NAMALWA (cell line): ENCODE data around the gene ARHGEF11.
"Not testable (repeated sequence)": the region's sequence is repeated elsewhere in the genome, so short reads cannot be mapped to it uniquely, and the experiment has no call there.

Experiments
- DNase-seq: peaks from one replicate; pipeline ENCODE4 v3.0.0-alpha.2; 2015; ENCODE audit warnings: low spot score

Gene ARHGEF11

GRCh38 chr1:156929596-156930238, 115.8 kb downstream of the ARHGEF11 start:
- DNase-seq = no peak

- DNase-seq = no peak
Observed at GRCh38 chr1:156928043-156928602, 117.4 kb downstream of the ARHGEF11 start.

GRCh38 chr1:156927215-156928042, 118.1 kb downstream of the ARHGEF11 start:
- peak; percentile 44 for DNase-seq

DNA sequence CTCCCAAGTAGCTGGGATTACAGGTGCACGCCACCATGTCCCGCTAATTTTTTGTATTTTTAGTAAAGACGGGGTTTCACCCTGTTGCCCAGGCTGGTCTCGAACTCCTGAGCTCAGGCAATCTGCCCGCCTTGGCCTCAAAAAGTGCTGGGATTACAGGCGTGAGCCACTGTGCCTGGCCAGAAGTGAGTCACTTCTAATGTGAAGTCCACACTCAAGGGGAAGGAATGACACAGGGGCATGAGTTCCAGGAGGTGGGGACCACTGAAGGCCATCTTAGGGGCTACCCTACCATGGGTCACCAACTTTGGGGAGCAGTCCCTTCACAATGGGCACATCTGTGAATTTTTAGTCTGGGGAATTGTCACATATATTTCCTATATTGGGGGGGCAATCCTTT, 118.8 kb downstream of the ARHGEF11 start:
- DNase-seq = not testable (repeated sequence)

DNA sequence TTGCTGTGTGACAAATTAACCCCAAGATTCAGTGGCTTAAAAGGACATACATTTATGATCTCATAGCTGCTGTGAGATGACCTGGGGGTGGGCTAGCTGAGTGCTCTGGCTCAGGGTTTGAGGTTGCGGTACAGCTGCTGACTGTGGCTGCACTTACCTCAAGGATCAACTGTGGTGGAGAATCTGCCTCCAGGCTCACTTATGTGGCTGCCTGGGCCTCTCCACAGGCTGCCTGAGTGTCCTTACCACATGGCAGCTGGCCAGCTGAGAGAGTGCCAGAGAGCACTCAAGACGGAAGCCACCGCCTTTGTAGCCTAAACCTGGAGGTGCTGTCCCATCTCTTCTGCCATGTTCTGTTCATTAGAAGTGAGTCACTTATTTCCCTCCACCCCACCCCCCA, 119.4 kb downstream of the ARHGEF11 start:
- no peak for DNase-seq

- no peak for DNase-seq
Observed at GRCh38 chr1:156925154-156926010, 120.2 kb downstream of the ARHGEF11 start.

GRCh38 chr1:156924478-156925153, 120.9 kb downstream of the ARHGEF11 start:
- DNase-seq = no peak

DNA sequence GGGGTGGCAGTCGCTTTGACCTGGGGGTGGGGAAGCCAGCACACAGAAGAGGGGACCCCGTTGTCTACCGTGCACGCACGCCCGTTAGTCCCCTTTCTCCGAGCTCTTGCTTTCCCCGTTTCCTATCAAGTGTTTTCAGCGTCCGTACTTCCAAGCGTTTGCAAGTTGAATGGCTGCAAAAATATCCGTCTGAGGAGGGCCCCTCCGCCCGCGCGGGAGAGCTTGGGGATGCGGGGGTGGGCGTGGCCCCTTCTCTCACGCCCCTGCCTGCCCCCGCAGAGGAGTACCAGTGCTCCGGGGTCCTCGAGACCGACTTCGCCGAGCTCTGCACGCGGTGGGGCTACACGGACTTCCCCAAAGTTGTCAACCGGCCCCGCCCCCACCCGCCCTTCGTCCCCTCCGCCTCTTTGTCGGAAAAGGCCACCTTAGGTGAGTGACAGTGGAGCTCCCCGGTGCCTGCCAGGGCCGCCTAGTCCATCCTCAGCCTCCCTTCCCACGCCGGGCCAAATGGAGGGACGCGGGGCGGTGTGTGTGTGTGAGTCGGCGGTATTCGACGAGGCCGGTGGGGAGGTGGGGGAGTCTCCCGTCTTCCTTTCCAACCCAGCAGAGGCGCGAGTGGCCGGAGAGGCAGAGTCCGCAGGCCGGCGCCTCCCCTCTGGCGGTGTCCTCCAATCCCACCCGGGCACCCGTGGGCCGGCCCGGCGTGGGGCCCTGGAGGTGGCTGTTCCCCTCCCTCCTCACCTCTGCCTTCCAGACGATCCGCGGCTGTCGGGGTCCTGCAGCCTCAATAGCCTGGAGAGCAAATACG, 121.7 kb downstream of the ARHGEF11 start:
- DNase-seq = no peak

DNA sequence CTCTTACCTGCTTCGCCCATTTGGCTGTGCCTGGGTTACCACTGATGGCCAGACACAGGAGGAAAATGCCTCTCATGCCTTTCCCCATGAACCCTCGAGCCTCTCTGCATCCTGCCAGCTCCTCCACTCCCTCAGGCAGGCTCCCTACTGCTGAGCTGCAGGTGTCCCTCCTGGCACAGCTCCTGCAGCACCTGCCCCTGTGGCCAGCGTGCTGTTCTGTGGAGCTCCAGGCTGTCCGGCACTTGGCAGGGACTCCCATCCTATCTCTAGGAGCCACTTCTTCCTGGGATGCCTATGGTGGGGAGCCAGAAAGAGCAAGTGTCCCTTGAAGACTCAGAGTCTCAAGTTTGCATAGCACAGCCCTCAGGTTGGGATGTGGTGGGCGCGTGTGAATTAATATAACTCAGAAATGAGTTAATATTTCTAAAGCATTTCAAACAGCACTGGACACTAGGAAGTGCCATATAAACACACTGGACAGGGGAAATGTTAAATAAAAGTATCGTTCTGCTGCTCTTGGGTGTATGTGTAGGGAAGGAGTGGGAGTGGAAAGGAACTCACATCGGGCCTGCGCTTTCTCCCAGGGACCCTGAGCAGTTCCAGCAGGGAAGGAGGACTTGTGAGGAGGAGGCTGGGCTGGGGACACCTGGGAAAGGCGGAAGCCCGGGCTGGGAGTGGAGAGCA, 122.4 kb downstream of the ARHGEF11 start:
- no peak for DNase-seq

GRCh38 chr1:156921053-156921529, 124.5 kb downstream of the ARHGEF11 start:
- DNase-seq = no peak

GRCh38 chr1:156920233-156921052, 125.1 kb downstream of the ARHGEF11 start, which contains the start of gene LRRC71:
TSS of gene LRRC71 (plus strand) at chr1:156920632. CDS start at chr1:156920804, 172 bp downstream.
- peak; percentile 67 for DNase-seq

DNA sequence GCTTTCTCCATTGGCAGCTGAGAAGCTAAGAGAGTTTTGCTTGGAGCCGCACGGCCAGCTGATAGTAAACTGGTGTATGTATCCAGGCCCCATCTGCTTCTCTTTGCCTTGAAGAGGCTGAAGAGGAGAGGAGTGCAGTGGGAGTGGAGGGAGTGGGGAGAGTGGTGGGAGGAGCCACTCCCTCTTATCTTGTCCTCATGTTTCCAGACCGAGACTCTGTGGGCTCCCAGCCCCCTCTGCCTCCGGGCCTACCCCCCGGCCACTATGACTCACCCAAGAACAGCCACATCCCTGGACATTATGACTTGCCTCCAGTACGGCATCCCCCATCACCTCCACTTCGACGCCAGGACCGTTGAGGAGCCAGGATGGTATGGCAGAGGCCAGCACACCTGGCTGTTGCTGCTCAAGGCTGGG, 131.1 kb downstream of the ARHGEF11 start:
- no peak for DNase-seq

DNA sequence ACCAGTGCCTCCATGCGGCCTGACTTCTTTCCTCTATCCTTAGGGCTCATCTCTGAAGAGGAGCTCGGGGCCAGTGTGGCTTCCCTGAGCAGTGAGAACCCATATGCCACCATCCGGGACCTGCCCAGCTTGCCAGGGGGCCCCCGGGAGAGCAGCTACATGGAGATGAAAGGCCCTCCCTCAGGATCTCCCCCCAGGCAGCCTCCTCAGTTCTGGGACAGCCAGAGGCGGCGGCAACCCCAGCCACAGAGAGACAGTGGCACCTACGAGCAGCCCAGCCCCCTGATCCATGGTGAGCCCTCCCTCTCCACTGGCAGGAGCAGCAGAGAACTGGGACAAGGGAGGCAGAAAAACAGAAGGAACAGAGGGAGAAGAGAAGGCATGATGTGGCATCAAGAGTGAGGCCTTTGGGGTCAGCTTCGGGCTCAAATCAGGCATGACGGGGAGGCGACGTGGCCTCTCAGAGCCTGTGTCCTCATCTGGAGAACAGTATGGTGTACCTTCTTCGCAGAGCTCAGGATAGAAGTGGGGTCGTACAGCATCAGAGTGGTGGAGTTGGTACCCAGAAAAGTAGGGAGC, 131.6 kb downstream of the ARHGEF11 start:
- no peak for DNase-seq

DNA sequence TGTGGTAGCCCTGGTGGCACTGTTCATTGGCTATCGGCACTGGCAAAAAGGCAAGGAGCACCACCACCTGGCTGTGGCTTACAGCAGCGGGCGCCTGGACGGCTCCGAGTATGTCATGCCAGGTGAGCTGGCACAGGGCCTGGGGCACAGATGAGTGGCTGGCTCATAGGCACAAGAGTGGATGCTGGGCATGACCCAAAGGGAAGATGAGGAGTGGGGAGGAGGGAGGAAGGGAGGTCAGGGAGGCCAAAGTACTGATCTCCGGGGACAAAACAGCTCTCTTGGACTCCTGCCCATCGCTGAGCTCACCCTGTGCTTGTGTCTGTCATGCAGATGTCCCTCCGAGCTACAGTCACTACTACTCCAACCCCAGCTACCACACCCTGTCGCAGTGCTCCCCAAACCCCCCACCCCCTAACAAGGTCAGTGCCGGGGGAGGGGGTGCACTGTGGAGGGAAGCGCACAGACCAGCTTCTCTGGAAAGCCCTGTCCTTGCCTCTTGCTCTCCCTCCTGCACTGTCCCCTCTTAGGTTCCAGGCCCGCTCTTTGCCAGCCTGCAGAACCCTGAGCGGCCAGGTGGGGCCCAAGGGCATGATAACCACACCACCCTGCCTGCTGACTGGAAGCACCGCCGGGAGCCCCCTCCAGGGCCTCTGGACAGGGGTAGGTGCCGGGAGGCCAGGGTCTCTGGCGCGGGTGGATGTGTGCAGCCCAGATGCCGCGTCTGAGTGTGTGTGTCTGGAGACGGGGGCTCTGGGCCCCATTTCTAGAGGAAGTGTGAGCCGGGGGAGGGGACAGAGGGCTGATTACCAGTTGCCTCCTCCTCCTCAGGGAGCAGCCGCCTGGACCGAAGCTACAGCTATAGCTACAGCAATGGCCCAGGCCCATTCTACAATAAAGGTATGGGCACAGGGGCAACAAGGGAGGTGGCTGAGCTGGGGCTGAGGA, 132.4 kb downstream of the ARHGEF11 start:
- DNase-seq = no peak

DNA sequence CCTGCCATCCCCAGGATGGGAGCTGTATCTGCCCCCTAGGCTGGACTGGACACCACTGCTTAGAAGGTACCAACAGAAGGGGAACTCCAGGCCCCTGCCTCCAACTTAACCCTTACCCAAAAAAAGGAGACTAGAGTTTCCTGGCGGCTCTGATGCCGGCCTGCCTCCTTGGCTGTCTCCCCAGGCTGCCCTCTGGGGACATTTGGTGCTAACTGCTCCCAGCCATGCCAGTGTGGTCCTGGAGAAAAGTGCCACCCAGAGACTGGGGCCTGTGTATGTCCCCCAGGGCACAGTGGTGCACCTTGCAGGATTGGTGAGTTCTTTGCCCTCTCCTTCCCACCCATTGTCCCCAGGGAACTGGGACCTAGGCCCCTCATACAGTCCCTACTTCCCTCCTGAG, 133.2 kb downstream of the ARHGEF11 start:
- DNase-seq = no peak

DNA sequence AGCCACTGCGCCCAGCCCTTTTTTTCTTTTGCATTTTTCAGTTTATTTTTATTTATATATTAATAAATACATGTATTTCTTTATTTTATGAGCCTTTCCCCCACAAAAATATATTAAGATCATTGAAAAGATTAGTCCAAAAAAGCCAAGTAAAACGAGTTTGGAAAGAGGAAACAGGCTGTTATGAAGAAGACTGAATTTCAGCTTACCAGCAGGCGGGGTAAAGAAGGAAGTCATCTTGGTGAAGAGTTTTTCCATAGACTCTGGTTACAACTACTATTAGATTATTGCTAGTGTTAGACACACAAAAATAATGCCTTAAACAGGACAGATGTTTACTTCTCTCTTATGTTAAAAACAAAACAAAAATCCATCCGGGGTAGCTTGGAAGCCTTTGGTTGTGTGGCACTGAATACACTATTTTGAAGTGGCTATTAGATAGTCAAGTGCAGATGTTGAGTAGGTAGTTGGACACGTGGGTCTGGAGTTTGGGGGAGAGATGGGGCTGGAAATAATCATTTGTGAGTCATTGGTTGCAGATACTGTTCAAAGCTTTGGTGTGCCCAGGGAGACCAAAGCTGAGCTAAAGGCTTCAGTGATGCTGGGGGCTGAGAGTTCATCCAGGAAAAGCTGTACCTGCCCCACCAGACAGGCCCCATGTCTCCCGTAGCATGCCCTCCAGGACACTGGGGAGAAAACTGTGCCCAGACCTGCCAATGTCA, 133.8 kb downstream of the ARHGEF11 start:
- DNase-seq = no peak

- peak; percentile 67 for DNase-seq
Observed at GRCh38 chr1:156910309-156910782, 135.2 kb downstream of the ARHGEF11 start.
